HG03575 (cell line): ENCODE data around the gene FOXO6.

ENCODE experiments used
- ATAC-seq: cut with Tn5 transposase; IDR thresholded peaks from one replicate; pipeline ENCODE4 v1.9.1; 2021; ENCODE audit not compliant: unreplicated experiment, insufficient number of reproducible peaks, low FRiP score; ENCODE audit errors: extremely low read depth

The FOXO6 gene

DNA sequence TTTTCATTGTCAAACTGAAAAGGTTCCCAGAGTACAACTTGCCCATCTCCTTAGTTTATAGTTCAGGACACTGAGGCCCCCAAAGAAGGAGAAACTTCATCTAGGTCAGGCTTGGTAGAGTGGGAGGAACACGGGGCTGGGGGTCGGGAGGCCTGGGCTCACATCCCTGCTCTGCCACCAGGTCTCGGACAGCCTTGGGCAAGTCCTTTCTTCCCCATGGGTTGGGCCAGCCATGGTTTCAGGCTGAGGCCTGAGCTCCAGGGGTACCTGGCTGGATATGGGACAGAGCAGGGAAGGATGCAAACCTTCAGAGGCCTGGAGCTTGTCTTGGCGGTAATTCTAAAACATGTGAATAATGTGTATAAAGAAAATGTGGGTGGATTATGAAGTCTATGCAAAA lies 17.0 kb downstream of the FOXO6 start:
- no peak for ATAC-seq

DNA sequence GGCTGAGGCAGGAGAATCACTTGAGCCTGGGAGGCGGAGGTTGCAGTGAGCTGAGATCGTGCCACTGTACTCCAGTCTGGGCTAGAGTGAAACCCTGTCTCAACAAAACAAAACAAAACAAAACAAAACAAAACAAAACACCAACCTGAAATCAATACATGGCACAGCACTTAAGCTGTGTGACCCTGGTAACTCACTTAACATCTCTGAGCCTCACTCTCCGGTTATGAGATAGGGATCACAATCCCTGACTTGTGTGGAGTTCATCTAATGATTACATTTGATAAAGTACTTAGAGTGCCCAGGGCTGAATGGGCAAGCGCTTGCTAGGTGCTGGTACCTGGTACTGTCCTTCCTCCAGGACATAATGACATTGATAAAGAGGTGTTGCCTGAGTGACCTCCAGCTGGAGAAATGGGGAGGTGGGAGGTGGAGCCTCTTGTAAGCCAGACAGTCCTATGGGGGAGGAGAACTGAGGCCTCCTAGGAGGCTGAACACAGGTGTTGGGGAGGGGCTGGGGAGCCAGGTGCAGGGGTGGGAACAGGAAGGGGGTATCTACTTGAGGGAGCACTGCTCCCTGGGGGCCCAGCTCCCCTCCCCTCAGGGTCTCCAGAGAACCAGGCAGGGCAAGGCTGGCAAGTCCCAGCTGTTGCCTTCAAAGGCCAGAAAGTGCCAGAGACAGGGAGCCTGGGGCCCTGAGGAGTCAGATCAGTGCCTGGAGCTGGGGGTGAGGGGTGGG lies 17.9 kb downstream of the FOXO6 start:
- no peak for ATAC-seq

DNA sequence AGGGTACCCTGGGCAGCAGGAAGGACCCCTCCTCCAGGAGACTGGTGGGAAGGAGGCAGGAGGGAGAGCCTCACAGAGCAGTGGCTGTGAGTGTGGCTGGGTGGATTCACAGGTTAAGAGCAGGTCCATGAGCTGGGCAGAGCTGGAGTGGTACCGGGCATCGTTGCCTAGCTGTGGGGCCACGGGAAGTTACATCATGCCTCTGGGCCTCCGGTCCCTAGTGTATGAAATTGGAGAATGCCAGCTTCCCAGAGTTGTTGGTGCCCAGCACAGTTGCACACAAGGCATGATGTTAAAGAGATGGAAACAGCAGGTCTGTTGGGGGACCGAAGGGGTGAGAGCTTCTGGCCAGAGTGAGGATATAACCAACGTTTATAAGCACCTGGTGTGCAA lies 18.5 kb downstream of the FOXO6 start:
- no peak for ATAC-seq

DNA sequence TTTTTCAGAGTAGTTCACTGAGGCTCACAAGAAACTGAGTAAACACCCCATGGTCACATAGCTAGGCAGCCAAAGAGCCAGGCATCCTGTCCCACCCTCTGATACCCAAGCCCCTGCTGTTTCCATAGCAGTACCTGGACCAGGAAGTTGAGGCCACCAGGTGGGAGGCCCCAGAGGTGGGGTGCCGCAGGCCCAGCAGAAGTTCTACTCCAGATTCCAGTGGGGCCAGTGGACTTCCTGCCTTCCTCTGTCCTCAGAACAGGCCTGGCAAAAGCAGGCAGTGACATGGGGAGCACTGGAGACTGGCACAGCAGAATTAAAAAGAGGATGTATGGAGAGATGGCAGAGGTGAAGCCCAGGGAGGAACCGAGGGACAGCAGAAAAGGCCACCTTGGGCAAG lies 19.0 kb downstream of the FOXO6 start:
- no peak for ATAC-seq

DNA sequence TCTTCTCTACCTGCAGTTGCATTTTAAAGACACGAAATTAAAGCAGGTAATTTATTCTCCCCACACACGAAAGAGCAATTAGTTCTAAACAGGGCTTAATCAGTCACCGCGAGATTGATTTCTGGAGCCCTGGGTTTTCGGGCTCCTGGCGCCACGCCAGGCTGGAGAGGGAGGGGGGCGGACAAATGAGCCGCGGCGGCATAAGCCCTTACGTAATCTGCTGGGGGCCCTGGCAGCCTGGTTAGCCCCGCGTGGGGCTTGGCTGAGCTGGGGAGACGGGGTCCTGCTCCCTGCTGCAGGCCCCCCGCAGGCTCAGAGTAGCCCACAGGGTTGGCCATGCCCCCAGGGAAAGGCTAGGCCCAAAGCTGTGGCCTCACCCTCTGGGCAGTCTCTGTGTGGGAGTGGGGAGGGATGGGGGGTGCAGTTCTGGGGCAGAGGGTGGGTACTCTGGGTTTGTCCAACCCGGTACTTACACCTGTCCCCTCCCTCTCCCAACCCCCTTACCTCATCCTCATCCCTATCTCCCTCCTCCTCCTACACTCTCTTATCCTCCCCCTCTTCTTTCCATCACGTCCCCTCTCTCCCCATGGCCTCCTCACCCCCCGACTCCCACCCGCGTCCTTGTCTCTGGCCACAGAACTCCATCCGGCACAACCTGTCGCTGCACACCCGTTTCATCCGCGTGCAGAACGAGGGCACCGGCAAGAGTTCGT lies 19.9 kb downstream of the FOXO6 start:
- no peak for ATAC-seq

DNA sequence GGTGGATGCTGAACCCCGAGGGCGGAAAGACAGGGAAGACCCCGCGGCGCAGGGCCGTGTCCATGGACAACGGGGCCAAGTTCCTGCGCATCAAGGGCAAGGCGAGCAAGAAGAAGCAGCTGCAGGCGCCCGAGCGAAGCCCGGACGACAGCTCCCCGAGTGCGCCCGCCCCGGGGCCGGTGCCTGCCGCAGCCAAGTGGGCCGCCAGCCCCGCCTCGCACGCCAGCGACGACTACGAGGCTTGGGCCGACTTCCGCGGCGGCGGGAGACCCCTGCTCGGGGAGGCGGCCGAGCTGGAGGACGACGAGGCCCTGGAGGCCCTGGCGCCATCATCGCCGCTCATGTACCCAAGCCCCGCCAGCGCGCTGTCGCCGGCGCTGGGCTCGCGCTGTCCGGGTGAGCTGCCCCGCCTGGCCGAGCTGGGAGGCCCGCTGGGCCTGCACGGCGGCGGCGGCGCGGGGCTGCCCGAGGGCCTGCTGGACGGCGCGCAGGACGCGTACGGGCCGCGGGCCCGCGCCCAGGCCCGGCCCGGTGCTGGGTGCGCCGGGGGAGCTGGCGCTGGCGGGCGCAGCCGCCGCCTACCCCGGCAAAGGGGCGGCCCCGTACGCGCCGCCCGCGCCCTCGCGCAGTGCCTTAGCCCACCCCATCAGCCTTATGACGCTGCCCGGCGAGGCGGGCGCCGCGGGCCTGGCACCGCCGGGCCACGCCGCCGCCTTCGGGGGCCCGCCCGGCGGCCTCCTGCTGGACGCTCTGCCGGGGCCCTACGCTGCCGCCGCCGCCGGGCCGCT lies 20.7 kb downstream of the FOXO6 start:
- ATAC-seq, result no peak

DNA sequence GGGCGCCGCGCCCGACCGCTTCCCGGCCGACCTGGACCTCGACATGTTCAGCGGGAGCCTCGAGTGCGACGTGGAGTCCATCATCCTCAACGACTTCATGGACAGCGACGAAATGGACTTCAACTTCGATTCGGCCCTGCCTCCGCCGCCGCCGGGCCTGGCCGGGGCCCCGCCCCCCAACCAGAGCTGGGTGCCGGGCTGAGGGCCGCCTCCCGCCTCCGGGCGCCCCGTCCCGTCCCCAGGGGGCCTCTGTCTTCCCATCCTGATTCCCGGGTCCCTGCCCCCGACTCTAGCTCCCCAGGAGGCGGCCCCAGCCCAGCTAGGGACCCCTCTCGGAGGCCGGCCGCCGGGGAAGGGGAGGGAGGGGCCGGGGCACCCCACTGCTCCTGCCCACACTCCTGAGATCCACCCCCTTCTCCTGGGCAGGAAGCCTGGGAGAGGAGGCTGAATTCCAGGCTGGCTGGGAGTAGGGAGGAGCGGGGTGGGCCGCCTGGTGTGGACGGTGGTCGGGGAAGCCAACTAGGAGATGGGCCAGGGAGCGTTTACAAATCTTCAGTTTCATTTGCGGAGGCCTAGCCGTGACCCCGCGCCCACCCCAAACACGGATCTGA lies 21.4 kb downstream of the FOXO6 start:
- no peak for ATAC-seq

DNA sequence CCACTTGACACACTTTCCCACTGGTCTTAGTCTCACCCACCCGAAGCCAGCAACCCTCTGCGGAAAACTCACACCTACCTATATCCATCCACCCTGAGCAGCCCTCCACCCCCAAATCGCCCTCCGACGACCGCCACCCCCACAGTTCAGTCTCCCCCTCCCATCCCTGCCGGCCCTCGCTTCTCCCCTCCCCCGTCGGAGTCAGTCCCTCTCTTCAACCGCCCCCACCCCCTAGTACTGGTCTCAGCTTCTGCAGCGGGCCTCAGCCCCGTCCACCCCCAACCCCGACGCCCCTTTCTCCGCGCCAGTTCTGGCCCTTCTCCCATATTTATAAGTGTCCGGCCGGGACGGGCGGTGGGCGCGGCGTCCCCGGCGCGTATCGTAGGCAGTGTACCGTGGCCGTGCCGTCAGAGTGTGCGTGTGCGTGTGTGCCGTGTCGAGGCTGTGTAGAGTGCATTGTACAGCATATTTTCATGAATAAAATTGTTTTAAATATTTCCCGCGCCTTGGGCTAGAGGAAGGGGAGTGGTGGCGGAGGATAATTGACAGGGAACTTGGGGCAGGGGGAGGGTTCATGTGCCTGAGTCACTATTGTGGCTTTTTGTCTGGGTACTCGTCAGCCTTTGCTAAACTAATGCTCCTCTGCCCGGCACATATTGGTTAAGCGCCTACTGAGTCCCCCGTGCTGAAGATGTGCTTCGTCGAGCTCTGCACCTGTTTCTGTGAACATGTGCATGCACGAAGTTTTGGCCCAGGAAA lies 22.0 kb downstream of the FOXO6 start:
- no peak for ATAC-seq

DNA sequence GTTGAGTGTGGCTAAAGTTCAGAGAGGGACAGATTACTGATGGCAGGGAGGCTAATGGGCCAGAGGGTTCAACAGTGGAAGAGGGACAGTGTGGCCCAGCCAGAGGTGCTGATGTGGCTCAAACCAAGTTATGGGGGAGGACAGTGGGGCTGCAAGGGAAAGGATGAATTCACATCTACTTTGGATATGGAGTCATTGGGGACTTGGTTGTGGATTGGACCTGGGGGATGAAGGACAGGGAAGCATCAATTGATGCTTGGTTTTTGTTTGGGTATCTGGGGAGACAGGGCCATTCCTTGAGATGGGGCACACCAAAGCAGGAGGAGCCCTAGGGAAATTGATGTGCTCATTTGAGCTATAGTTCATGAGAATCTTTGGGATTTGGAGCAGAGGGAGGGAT lies 23.3 kb downstream of the FOXO6 start:
- no peak for ATAC-seq

DNA sequence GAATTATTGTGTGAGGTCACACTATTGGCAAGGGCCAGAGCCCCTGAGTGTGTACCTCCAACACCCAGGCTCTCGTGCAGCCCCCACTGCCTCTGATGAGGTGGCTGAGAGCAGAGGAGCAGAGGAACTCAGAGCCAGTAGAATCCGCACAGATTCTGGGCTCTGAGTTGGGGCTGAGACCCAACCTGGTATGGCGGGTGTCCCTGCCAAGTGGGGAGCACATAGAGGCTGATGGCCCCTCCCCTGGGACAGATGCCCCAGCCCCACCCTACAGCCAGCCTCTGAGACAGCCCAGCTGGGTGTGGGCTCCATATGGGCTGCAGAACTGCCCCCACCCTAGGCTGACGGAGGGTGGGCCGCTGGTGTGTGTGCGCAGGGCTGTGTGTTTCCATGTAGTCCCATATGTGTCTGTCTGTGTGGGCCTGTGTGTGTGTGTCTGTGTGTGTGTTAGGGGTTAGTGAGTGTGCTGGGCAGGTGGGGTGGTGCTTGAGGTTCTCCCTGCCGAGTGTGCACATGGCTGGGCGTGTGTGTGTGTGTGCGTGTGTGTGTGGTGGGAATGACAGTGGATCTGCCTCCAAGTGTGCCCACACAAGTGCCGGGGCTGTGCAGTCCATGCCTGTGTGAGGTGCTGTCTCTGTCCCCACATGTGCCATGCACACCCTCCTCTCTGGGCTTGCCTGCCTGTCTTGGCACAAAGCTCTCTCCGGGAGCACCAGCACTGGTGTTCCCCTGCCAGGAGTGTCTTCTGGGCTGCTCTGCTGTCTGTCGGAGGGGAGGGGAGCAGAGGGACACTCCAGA lies 24.4 kb downstream of the FOXO6 start:
- no peak for ATAC-seq

DNA sequence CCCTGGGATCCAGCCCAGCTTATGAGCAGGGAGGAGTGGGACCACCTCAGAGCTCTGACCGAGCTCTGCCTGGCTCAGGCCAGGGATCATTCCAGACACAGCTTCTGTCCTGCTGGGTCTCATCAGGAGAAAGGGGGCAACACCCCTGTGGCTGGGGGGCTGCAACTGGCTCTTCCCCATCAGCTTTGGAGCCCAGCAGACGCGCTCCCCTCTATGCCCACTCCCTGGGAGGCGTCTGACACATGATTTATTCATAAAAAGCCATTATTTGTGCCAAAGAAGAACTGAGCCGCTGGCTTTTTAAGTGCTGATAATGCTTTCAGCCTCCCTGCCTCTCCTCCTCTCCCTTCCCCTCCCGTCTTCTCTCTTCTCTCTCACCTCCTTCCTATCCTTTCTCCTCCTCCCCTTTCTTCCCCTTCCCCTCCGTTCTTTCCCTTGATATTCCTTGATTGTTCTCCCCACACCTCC lies 25.0 kb downstream of the FOXO6 start:
- ATAC-seq, result no peak

DNA sequence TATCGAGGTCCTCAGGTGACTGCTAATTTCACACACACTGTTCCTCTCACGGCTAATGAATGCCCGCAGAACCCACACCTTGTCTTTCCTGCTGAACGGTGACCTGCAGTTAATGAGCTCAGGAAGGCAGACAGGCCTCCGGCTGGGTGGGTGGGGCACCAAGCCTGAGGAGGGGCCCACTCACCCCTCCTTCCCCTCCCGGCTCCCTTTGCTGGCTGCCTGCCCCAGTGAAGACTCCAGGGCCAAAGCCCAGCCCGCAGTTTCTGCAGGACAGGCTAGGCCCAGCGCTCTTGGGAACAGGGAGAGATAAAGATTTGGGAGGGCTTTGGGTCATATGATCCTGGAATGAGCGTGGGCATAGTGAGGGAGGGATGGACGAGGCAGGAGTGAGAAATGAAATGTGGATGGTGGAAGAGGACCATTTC lies 26.4 kb downstream of the FOXO6 start:
- ATAC-seq, result no peak

DNA sequence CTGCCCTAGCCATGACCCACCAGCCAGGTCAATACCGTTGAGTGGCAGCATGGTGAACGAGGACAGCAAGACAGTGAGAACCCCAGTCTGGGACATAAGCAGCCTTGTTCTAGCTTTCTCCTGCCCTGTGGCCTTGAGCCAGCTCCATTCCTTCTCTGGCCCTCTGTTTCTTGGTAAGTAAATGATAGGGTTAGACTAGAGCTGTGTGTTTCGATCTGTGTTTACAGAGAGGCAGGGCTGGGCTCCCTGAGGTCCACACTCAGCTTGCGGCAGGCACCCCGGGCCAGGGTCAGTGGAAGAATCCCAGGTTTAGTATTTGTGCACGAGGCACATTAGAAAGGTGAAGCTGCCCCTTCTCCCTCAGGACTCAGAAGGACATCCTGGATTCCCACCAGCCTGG lies 27.3 kb downstream of the FOXO6 start:
- ATAC-seq, result no peak

DNA sequence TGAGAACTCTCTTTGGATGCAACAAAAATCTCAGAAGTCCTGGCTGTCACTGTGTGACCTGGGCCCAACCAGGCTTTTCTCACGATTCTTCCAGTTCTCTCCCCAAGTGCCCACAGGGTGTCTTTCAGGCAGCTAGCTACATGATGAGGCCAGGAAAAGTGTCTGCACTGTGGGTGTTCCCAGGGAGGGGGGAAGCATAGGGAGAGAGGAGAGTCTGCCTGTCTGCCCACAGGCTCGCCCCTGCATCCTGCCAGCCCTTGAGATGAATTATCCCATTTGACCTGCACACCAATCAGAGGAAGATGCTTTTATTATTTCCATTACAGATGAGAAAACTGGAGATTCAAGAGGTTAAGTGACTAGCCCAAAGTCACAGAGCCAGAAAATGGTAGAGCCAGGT lies 27.8 kb downstream of the FOXO6 start:
- no peak for ATAC-seq

DNA sequence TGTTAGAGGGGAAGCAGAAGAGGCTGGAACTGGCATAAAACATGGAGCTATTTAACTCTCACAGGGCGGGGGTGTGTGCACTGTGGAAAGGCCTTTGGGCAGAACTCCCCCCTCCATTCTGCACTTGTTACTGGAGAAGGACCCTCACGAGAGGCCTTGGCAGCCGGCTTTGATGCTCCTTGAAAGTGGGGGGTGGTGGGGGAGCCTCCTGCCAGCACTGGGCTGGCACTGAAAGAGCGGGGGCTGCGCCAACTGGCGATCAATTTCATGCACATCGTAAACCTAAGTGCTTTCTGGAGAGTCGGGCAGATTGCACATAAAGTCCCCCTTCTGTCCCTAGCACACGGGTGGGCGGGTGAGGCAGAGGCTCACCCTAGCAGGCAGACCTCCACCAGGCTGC lies 28.9 kb downstream of the FOXO6 start:
- ATAC-seq, result no peak

DNA sequence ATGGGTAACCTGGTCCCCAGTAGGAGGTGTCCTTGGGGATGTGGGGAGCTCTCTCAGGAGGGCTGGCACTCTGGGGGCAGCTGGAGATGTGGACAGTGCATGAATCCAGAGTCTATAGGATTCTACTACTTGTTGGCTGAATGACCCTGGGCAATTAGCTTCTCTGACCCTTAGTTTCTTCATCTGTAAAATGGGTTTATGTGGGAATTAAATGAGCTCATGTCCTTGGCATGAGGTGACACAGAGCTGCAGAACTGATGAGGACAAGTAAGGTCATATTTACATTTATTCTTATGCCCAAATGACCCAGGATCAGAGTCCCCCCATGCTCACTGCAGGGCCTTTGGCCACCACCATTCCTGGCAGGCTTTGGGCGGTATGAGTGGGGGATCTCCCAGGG lies 29.3 kb downstream of the FOXO6 start:
- ATAC-seq, result no peak

DNA sequence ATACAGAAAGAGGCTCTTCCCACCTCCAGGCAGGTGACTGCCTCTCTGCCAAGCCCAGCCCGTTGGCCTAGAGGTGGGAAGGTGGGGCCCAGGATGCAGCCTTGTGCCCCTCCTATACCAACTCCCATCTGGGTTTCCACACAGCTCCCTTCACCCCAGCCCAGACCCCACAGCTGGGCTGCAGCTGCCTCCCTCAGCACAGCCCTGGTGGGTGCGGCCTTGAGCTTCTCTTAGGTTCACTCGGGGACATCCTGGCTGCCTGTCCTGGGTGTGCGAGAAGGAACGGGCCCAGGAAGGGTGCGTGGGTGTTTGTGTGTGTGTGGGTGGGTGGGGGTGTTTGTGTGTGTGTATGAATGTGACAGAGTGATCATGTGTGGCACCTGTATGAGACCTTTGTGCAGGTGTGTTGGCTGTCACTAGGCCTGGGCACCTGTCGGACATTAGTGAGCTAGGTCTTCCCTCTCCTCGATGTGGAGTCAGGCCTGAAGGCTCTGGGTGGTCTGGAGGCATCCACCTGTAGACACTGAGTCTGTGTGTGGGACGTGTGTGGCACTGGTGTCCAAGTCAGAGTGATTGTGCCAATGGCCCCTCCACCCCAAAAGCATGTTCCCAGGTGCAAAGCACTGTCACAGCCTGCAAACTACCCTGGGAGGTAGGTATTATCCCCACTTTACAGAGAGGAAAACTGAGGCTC lies 30.7 kb downstream of the FOXO6 start:
- ATAC-seq, result no peak

DNA sequence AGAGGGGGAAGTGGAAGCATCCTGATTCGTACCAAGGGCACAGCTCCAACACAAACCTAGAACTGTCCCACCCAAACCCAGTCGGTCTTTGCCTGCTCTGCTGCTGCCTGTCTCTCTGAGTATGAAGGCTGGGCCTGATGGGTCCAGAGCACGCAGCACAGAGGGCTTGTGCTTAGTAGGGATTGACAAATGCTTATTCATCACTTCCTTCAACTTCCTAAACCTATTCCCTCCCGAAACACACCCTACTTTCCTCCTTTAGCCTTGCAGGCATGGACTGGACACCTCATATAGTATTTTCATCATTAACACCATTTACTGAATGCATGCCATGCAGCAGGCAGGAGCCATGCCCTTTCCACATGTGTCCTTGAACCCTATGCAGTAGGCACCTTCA lies 31.3 kb downstream of the FOXO6 start:
- ATAC-seq, result no peak
